DOHH2 (cell line): ENCODE measurements around the gene MAX.

Experiments used
- H3F3A ChIP-seq: fragments of 200-600 bp; sonication (generic), shearing (Covaris generic); 2 replicates; pipeline ENCODE4 v1.6.0; 2016; ENCODE audit warnings: antibody characterized with exemption, mild to moderate bottlenecking; ENCODE audit not compliant: control insufficient read depth, insufficient read depth
- H3K27ac ChIP-seq: fragments of 200-600 bp; sonication (generic); 2 replicates; pipeline ENCODE4 v1.5.1; 2014; ENCODE audit warnings: low read depth, mild to moderate bottlenecking, low read length, moderate library complexity
- H3K27me3 ChIP-seq: fragments of 200-600 bp; sonication (generic); 2 replicates; pipeline ENCODE4 v1.6.1; 2014; ENCODE audit warnings: mild to moderate bottlenecking, low read length, mixed read lengths; ENCODE audit not compliant: control insufficient read depth
- H3K36me3 ChIP-seq: fragments of 200-600 bp; sonication (generic); 2 replicates; pipeline ENCODE4 v1.6.1; 2014; ENCODE audit warnings: mild to moderate bottlenecking, low read length, moderate library complexity, mixed read lengths; ENCODE audit not compliant: control insufficient read depth
- H3K4me1 ChIP-seq: fragments of 200-600 bp; sonication (generic); 2 replicates; pipeline ENCODE4 v1.6.1; 2014; ENCODE audit warnings: mild to moderate bottlenecking, low read length, mixed read lengths; ENCODE audit not compliant: control insufficient read depth
- H3K4me2 ChIP-seq: fragments of 200-600 bp; sonication (generic); 2 replicates; pipeline ENCODE4 v1.6.0; 2014; ENCODE audit warnings: mild to moderate bottlenecking, low read length, moderate library complexity
- H3K4me3 ChIP-seq: fragments of 200-600 bp; sonication (generic); 2 replicates; pipeline ENCODE4 v1.5.1; 2014; ENCODE audit warnings: mild to moderate bottlenecking, low read length, mixed read lengths
- H3K79me2 ChIP-seq: fragments of 200-600 bp; sonication (generic); 2 replicates; pipeline ENCODE4 v1.6.1; 2014; ENCODE audit warnings: mild to moderate bottlenecking, low read length, mixed read lengths; ENCODE audit not compliant: control insufficient read depth
- H3K9me2 ChIP-seq: fragments of 200-600 bp; sonication (generic); replicated peaks from 2 replicates; pipeline ENCODE4 v1.6.1; 2014; ENCODE audit warnings: mild to moderate bottlenecking, low read length, mixed read lengths; ENCODE audit not compliant: control insufficient read depth
- H3K9me3 ChIP-seq: fragments of 200-600 bp; sonication (generic); 2 replicates; pipeline ENCODE4 v1.6.1; 2014; ENCODE audit warnings: antibody characterized with exemption, low read length, mixed read lengths; ENCODE audit not compliant: control insufficient read depth, insufficient read depth
- H4K20me1 ChIP-seq: fragments of 200-600 bp; sonication (generic); 2 replicates; pipeline ENCODE4 v1.6.0; 2014; ENCODE audit warnings: low read depth, mild to moderate bottlenecking, antibody characterized with exemption, low read length, moderate library complexity; ENCODE audit not compliant: control insufficient read depth, insufficient read depth
- EZH2phosphoT487 ChIP-seq: fragments of 200-600 bp; sonication (generic); IDR thresholded peaks from 2 replicates; pipeline ENCODE4 v1.6.1; 2017; ENCODE audit warnings: borderline replicate concordance, mild to moderate bottlenecking, antibody characterized with exemption, low read length, moderate library complexity, mixed read lengths
- TF ChIP-seq, protein P1 (sequence below): fragments of 200-600 bp; sonication (generic); IDR thresholded peaks from one replicate; pipeline ENCODE4 v1.5.1; 2014; ENCODE audit warnings: antibody characterized with exemption, mild to moderate bottlenecking, low read depth, low read length; ENCODE audit not compliant: poor library complexity, severe bottlenecking

MAX gene

GRCh38 chr14:65062096-65063075 lies 39.9 kb downstream of the MAX start:
- Histone ChIP-seq H3K9me2 (no peaks in the 10 kb centered on the region), H3K9me3 (no peaks in the 10 kb centered on the region), H3K27ac (no peak overlapping the region), H3K79me2 (no peaks in the 10 kb centered on the region), H4K20me1 (no peaks in the 10 kb centered on the region), H3F3A (no peaks in the 10 kb centered on the region), H3K4me3 (no peak overlapping the region), H3K4me1 (no peaks in the 10 kb centered on the region), H3K27me3 (no peaks in the 10 kb centered on the region), H3K4me2 (no peak overlapping the region), H3K36me3 (peaks cover 24% of the 10 kb centered on the region)
- TF ChIP-seq, protein P1, sequence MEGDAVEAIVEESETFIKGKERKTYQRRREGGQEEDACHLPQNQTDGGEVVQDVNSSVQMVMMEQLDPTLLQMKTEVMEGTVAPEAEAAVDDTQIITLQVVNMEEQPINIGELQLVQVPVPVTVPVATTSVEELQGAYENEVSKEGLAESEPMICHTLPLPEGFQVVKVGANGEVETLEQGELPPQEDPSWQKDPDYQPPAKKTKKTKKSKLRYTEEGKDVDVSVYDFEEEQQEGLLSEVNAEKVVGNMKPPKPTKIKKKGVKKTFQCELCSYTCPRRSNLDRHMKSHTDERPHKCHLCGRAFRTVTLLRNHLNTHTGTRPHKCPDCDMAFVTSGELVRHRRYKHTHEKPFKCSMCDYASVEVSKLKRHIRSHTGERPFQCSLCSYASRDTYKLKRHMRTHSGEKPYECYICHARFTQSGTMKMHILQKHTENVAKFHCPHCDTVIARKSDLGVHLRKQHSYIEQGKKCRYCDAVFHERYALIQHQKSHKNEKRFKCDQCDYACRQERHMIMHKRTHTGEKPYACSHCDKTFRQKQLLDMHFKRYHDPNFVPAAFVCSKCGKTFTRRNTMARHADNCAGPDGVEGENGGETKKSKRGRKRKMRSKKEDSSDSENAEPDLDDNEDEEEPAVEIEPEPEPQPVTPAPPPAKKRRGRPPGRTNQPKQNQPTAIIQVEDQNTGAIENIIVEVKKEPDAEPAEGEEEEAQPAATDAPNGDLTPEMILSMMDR = no peak
- no peak for TF ChIP-seq EZH2phosphoT487

- no peaks in the 10 kb centered on the region for H3K9me3 ChIP-seq
- peaks cover 19% of the 10 kb centered on the region for H3K36me3 ChIP-seq
- H4K20me1 ChIP-seq = no peaks in the 10 kb centered on the region
- H3F3A ChIP-seq = no peaks in the 10 kb centered on the region
- H3K27me3 ChIP-seq = no peaks in the 10 kb centered on the region
- H3K4me1 ChIP-seq = no peaks in the 10 kb centered on the region
- H3K4me3 ChIP-seq = no peak overlapping the region
- TF ChIP-seq EZH2phosphoT487 = no peak
- TF ChIP-seq, protein P1 = no peak
- no peaks in the 10 kb centered on the region for H3K79me2 ChIP-seq
- no peak overlapping the region for H3K27ac ChIP-seq
- H3K9me2 ChIP-seq = no peaks in the 10 kb centered on the region
- no peak overlapping the region for H3K4me2 ChIP-seq
Measured at GRCh38 chr14:65057695-65058094, 44.6 kb downstream of the MAX start.

DNA sequence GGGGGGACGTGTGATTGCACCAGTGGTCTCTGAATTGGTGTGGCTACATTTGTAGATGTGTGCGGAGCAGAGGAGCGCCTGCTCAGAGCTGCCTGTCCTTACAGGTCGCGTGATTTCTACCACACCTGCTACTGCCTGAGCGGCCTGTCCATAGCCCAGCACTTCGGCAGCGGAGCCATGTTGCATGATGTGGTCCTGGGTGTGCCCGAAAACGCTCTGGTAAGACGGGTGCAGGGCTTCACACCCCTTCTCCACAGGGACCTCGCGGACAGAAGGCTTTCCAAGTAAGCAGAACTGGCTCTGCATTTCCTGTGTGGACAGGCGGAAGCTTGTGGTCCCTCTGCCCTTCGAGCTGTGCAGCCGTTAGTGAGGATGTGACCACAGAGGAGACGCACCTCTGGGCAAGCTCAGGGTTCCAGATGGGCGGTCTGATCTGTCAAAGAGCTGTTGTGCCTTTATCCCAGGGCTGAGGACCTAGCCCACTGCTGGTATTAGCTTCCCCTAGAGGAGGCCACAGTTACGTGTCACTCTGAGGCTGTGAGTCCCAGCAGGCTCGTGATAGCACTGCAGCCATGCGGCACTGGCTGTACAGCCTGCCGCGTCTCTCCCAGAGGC lies 47.7 kb downstream of the MAX start:
- no peaks in the 10 kb centered on the region for H3K27me3 ChIP-seq
- H3K36me3 ChIP-seq = peaks cover 2% of the 10 kb centered on the region; the same call in 1 of the 2 replicates
- no peak overlapping the region for H3K4me2 ChIP-seq
- H3K4me1 ChIP-seq = no peaks in the 10 kb centered on the region
- H3K9me2 ChIP-seq = no peaks in the 10 kb centered on the region
- H3F3A ChIP-seq = no peaks in the 10 kb centered on the region
- H3K9me3 ChIP-seq = no peaks in the 10 kb centered on the region
- H3K79me2 ChIP-seq = no peaks in the 10 kb centered on the region
- no peak overlapping the region for H3K27ac ChIP-seq
- TF ChIP-seq, protein P1 = no peak
- TF ChIP-seq EZH2phosphoT487 = no peak
- H3K4me3 ChIP-seq = no peak overlapping the region
- H4K20me1 ChIP-seq = no peaks in the 10 kb centered on the region
